ENCODE results near the gene SH2D2A.

DNA sequence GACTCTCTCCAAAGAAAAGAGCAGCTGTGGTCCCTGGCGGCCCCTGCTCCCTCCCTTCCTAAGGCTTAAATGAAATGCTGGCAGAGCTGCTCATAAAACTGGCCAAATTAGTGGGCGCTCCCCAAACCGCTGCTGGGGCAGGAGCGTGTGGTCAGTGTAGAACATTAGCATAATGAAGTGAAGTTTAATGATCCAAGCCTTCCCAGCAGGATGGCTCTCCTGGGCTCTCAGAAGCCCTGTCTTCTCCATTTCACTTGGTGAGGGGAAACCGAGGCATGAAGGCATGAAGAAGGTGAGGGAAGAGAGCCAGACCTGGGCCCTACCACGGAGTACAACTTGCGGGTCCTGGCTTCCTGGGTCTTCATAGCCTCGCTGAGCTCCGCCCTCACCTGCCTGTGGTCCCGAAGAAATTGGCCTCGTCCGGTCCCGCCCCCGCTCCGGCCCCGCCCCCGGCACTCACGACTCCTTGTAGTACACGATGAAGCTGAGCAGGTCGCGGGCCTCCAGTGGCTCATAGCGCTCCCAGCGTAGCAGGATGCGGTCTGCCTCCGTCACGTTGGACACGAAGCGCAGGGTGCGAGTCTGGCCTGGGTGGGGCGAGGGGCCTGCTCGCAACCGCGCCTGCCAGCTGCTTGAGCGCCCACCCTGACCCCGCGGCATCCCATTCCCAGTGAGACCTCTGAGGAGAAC lies 32.0 kb upstream of the SH2D2A start:
- TF ChIP-seq, protein P1, sequence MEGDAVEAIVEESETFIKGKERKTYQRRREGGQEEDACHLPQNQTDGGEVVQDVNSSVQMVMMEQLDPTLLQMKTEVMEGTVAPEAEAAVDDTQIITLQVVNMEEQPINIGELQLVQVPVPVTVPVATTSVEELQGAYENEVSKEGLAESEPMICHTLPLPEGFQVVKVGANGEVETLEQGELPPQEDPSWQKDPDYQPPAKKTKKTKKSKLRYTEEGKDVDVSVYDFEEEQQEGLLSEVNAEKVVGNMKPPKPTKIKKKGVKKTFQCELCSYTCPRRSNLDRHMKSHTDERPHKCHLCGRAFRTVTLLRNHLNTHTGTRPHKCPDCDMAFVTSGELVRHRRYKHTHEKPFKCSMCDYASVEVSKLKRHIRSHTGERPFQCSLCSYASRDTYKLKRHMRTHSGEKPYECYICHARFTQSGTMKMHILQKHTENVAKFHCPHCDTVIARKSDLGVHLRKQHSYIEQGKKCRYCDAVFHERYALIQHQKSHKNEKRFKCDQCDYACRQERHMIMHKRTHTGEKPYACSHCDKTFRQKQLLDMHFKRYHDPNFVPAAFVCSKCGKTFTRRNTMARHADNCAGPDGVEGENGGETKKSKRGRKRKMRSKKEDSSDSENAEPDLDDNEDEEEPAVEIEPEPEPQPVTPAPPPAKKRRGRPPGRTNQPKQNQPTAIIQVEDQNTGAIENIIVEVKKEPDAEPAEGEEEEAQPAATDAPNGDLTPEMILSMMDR (IDR thresholded peaks at IDR 0.05), result no peak
- TF ChIP-seq POLR2A (IDR thresholded peaks at IDR 0.05) (no peak), POLR2AphosphoS5 (IDR thresholded peaks at IDR 0.05) (no peak), EP300 (IDR thresholded peaks at IDR 0.05) (no peak)

All from stomach (tissue), 4 donors.